GM21515 (cell line): ENCODE results near the gene BCAS3.
A peak's percentile ranks its signal among the peaks of the same experiment; 100 is the strongest.

Experiments used
- ATAC-seq: cut with Tn5 transposase; IDR thresholded peaks from one replicate; pipeline ENCODE4 v1.9.1; 2021; ENCODE audit not compliant: unreplicated experiment

Gene BCAS3

GRCh38 chr17:61401389-61402072 is 723.9 kb downstream of the BCAS3 start:
- ATAC-seq = no peak

DNA sequence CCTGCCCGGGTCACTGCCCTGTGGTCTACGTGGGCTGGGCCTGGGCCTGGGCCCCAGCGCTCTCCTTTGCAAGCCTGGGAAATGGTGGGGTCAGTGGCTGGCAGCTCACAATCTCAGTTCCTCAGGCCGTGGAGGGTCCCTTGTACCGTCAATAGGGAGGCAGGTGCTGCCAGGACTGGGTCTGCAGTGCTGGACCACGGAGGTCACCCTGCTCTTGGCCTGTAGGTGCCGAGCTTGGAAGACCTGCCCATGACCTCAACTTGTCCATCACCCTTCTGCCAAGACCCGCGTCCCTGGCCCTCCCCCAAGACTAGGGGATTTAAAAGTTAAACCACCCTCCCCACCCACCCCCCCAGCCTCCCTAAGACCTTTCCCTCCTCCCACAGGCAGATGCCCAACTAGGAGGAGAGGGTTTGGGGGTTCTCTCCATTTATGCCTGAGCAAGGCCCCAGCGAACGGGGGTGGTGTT is 724.5 kb downstream of the BCAS3 start:
- ATAC-seq = no peak

DNA sequence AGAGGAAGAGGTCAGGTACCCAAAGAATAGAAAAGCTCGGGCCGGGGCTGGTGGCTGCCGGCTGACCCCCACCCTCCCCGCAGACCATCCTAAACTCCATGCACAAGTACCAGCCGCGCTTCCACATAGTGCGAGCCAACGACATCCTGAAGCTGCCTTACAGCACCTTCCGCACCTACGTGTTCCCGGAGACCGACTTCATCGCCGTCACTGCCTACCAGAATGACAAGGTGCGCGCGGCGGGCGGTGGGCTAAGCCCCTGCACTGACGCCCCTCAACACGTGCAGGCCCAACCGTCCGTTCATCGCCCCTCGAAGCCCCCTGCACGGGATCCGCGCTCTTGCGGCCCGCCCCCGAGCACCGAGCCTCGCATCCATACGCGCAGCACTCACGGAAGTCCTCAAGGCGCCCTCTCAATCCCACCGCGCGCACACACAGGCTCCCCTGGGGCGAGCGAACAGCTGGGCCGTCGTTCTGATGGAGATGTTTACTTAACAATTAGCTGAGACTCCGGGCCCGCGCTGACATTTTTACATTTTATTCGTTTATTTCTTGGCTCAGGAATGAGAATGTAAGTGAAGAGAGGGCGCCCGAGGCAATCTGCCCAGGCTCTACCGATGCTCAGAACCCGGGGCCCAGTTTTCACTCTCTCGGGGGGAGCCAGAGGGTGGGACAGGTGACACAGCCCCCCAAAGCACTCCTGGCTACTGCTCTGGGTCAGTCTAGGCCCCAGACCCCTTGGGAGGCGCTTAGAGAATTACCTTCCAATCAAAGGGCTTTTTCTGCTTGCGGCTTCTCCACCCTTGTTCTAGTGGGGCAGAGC is 725.5 kb downstream of the BCAS3 start:
- no peak for ATAC-seq

- no peak for ATAC-seq
These were observed 726.4 kb downstream of the BCAS3 start for GRCh38 chr17:61403801-61404662.

DNA sequence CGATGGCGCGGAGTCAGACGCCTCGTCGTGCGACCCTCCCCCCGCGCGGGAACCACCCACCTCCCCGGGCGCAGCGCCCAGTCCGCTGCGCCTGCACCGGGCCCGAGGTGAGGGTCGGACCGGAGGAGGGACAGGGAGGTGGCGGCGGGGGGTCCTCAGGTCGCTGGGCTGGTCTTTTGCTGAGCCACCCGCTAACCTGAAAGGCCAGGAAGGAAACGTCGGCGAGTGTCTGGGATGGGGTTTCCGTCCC is 726.9 kb downstream of the BCAS3 start:
- no peak for ATAC-seq

DNA sequence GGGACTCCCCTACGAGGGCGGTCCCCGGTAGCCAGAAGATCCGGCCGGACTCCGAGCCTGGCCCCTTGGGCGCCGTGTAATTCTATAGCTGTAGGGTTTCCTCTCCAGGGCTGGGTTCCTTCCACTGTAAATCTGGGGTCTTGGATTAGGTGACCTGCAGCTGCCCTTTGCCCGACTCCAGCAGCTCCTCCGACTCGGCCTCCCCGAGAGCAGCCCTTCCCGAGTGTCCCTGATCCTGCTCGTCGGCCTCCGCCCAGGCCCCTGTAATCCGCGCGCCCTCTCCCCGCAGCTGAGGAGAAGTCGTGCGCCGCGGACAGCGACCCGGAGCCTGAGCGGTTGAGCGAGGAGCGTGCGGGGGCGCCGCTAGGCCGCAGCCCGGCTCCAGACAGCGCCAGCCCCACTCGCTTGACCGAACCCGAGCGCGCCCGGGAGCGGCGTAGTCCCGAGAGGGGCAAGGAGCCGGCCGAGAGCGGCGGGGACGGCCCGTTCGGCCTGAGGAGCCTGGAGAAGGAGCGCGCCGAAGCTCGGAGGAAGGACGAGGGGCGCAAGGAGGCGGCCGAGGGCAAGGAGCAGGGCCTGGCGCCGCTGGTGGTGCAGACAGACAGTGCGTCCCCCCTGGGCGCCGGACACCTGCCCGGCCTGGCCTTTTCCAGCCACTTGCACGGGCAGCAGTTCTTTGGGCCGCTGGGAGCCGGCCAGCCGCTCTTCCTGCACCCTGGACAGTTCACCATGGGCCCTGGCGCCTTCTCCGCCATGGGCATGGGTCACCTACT is 727.4 kb downstream of the BCAS3 start:
- ATAC-seq = no peak

GRCh38 chr17:61405686-61406536 is 728.3 kb downstream of the BCAS3 start:
- ATAC-seq = no peak

DNA sequence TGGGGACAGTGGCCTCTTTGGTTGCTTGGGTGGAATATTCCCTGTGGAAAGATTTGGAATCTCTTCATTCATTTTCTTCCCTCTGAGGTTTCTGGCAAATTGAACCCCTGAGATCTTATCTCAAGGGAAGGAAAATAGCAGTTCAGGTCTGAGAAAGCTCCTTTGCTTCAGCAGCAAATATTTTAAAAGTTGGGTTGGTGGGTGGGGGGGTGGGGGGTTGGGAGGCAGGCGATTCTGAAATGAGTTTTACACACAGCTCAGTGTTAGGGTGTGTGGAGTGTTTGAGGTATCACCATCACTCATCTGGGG is 728.8 kb downstream of the BCAS3 start:
- ATAC-seq = no peak

GRCh38 chr17:61406971-61407911 is 729.6 kb downstream of the BCAS3 start:
- no peak for ATAC-seq

- ATAC-seq = no peak
These were observed 730.7 kb downstream of the BCAS3 start for GRCh38 chr17:61408151-61409041.

DNA sequence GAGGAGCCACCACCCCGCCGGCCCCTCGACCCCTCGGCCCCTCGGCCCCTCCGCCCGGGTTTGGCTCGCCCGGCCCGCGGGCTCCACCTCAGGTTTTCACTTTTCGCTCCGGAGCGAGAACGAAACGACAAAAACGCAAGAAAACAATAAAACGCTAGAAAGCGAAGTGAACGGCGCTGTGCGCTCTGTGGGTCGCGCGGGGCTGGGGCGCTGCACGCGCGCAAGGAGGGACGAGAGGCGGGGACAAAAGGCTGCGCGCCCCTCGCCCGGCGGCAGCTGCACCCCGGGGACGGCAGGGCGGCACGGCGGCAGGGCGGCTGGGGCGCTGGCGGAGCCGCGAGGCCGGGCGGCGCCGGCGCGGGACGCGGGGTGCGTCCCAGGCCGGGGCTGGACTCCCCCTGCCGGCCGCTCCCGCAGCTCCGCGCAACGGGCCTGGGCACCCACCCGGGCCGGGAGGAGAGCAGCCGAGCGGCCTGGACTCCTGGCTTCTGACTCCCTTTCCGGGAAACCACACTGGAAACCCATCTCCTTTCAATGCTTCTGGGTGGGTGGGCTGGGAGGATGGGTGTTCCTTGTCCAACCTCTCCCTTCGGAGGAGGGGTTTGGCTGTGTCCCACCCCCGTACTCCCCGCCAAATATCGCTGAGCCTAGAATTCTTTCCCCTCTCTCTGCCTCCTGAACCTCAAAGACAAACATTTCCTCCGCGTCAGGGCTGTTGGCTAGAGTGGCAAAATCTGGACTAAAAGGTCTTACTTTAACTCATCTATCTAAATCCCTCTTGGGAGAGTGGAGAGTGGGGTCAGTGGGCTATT is 731.9 kb downstream of the BCAS3 start:
- ATAC-seq = peak; percentile 42

DNA sequence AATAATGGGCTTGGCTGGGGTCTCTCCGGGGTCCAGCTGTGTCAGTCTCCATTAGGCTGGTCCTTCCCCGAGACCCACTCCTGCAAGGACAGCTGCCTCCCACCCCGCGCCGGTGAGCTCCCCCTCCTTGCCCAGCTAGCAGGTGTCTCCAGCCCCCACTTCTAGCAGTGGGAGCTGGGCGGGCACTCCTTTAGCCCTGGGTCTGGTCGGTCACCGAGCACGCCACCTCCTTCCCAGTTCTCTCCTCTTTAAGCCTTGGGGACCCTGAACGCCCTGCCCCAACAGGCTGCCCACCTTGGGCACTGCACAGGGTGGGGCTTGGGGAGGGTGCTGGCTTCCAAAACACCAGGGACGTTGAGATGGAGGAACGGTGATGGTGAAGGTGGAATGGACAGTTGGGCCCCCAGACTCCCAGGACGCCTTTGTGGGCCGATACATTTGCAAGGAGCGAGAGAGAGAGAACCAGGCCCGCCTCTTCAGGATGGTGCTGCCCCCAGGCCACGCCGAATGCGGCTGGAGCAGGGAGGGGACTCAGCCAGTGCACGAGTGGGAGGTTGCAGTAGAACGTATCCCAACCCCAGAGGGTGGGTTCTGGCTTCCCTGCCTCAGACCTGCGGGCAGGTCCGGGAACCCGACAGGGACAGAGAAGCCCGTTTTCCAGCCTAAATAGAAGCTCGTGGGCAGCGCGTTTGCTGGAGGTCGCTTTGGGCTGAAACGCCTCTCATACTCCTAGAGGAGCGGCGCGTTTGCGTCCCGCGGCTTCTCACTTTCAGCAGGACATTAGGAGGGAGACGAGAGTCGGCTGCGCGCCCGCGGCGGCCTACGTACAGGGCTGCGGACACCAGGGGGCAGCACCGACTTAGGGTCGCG is 732.7 kb downstream of the BCAS3 start:
- ATAC-seq = no peak

DNA sequence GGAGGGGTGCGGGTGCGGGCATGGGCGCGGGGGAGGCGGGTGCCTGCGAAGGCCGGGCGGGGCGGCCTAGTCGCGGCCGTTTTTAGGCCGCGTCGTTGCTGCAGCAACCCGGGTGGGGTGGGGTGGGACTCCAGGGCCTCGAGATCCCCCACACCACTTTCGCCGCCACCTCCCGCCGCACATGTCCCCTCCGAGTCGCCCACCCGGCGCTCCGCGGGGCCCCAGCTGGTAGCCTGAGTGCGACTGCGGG is 733.3 kb downstream of the BCAS3 start:
- no peak for ATAC-seq

- no peak for ATAC-seq
These were observed 733.9 kb downstream of the BCAS3 start for GRCh38 chr17:61411261-61412142.

DNA sequence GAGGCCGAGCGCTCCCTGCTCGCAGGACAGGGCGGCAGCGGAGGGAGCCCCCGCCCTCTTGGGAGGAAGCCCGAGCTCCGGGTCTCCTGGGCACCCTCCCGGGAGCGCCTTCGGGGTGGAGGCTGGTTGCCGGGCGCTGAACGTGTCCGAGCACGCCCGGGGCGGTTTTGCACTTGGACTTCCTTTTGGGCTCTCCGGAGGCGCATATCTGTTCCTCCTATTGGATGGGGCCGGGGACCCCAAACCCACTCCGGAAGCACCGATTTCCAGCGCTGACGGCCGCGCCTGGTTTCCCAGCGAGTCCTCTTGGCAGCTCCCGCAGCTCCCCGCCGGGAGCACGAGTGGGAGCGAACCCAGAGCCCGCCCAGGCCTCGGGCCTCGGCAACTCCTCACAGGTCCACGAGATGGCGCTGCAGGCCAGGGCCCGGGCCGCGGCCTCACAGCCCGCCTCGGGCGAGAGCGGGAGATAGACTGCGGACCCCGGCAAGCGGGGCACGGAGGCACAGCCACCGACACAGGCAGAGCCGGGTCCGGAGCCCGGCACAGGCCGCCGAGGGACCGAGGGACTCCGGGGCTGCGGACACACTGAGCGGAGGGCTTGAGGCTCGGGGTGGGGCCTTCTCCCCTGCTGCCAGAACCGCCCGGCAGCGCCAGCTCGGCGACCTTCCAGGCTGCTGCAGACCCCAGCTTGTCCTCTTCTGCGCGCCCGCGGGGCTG is 734.6 kb downstream of the BCAS3 start:
- peak; percentile 61 for ATAC-seq
